HUES6 (cell line): ENCODE data around the gene GGCX.
"Not testable (repeated sequence)": the region's sequence is repeated elsewhere in the genome, so short reads cannot be mapped to it uniquely, and the experiment has no call there.

Source experiments
- H3K27ac ChIP-seq: 2 replicates; pipeline ENCODE4 v1.7.0; 2013; ENCODE audit warnings: low read depth, mild to moderate bottlenecking, low read length, inconsistent platforms
- H3K27me3 ChIP-seq: 2 replicates; pipeline ENCODE4 v1.6.1; 2013; ENCODE audit warnings: low read length; ENCODE audit not compliant: control insufficient read depth, insufficient read depth
- H3K36me3 ChIP-seq: 2 replicates; pipeline ENCODE4 v1.6.1; 2013; ENCODE audit warnings: low read length; ENCODE audit not compliant: control insufficient read depth, insufficient read depth
- H3K4me1 ChIP-seq: 2 replicates; pipeline ENCODE4 v1.6.1; 2013; ENCODE audit warnings: low read length; ENCODE audit not compliant: control insufficient read depth, insufficient read depth
- H3K4me3 ChIP-seq: 2 replicates; pipeline ENCODE4 v1.5.1; 2013; ENCODE audit warnings: low read depth, low read length
- H3K9ac ChIP-seq: one replicate; pipeline ENCODE4 v1.6.1; 2013; ENCODE audit warnings: mild to moderate bottlenecking, low read length
- H3K9me3 ChIP-seq: 2 replicates; pipeline ENCODE4 v1.6.1; 2013; ENCODE audit warnings: low read depth, low read length; ENCODE audit not compliant: control insufficient read depth, insufficient read depth

The GGCX gene

DNA sequence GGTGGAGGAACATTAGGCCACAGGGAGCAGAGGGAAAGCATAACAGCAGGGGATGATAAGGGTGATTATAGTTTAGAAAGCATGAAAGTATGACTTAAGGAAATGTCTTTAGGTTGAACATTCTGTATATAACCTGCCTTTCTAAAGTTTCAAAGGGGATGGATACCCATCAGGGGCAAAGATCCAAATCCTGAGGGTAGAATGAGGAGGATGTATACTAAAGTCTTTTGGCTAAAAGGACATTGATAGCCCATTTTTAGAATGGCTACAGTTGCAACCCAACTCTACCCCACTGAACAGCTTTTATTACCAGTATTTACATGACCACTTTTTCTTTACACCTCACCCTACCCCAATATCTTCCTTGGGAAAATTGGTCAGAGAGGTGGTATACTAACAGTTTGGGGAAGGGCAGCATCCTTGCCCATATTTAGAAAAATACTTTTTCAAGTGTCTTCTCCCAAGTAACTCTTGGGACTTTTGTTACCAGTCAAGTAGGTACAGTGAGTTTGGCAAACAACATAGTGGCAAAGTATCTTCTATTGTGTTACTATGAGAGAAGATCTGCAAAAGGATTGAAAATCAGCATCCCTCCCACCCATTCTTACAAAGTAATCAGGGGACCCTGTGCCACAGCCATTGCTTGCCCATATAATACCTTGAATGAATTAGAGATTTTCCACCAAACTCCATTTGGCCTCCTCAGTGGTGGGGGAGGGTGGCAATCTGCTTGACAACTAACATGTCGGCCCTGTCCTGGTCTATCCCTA, 14.0 kb downstream of the GGCX start:
- Histone ChIP-seq H3K4me3 (no peak overlapping the region), H3K9ac (no peak overlapping the region), H3K27ac (no peak overlapping the region), H3K36me3 (peaks cover 78% of the 10 kb centered on the region), H3K9me3 (no peaks in the 10 kb centered on the region), H3K4me1 (no peaks in the 10 kb centered on the region; the same call in 1 of the 2 replicates), H3K27me3 (no peaks in the 10 kb centered on the region)

DNA sequence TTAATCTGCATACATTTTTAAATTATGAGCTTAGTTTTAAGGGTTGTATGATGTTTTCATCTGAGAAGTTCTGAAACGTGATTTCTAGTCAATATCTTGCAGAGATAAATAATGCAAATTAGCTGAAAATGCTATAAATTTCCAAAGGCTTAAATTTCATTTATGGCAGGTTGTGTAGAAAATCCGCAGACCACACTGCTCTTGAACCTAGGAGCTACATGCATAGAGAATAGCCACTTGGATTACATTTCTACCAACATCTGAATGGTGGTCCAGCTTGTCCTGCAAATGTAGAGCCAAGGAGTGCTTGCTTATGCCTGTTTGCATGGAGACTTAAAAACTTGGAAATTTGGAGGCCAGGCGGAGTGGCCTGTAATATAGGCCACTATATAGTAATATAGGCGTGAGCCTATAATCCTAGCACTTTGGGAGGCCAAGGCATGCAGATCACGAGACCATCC, 15.5 kb downstream of the GGCX start:
- H3K27me3 ChIP-seq: no peaks in the 10 kb centered on the region
- no peak overlapping the region for H3K4me3 ChIP-seq
- no peak overlapping the region for H3K27ac ChIP-seq
- peaks cover 6% of the 10 kb centered on the region for H3K4me1 ChIP-seq
- H3K36me3 ChIP-seq: peaks cover 80% of the 10 kb centered on the region
- no peaks in the 10 kb centered on the region for H3K9me3 ChIP-seq
- H3K9ac ChIP-seq: no peak overlapping the region

DNA sequence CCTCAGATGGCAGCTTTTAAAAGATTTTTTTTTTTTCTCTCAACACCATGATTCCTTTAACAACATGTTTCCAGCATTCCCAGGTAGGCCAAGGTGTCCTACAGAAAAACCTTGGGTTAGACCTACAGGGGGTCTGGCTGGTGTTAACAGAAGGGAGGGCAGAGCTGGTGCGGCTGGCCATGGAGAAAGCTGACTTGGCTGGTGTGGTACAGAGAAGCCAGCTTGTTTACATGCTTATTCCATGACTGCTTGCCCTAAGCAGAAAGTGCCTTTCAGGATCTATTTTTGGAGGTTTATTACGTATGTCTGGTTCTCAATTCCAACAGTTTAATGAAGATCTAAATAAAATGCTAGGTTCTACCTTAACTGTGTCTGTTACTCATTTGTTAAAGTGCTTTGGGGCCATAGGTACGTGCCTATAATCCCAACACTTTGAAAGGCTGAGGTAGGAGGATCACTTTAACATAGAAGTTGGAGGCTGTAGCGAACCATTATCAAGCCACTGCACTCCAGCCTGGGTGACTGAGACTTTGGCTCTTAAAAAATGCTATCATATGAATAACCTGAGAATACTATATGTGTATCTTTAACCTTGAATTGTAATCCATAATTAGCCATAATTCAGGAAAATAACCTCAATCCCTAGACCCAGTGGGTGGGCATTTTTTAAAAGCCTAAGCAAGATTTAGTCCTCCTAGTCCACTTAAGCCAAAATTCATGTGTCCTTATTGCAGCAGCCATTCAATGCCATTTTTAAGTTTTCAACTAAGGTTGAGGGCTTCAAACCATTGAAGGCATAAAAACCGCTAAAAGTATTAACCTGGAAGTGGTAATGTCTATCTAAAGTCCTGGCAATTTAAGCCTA, 16.1 kb downstream of the GGCX start:
- peaks cover 80% of the 10 kb centered on the region for H3K36me3 ChIP-seq

DNA sequence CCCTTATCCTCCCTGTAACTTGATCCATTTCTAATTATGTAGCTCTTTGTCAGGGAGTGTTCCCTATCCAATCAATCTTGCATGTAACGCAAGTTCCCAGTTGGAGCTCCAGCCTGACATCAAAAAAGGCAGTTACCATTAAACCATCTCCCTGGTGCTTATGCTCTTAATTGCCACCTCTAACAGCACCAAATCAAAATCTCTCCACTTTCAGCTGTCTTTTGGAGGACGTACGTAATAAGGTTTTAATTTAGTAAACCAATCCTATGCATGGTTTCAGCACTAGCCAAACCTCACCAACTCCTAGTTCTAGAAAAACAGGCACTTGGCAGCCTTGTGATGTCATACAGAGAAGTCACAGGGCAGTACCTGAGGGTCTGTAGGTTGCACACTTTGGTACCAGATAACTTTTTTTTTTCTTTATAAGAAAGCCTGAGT, 17.0 kb downstream of the GGCX start:
- H3K27me3 ChIP-seq, H3K9me3 ChIP-seq, H3K4me3 ChIP-seq, H3K4me1 ChIP-seq, H3K9ac ChIP-seq, H3K27ac ChIP-seq: not testable (repeated sequence)
- peaks cover 82% of the 10 kb centered on the region for H3K36me3 ChIP-seq

More for the DNA sequence above, 16.1 kb downstream of the GGCX start:
- not testable (repeated sequence) for H3K9ac ChIP-seq, H3K4me1 ChIP-seq, H3K4me3 ChIP-seq, H3K27ac ChIP-seq, H3K27me3 ChIP-seq, H3K9me3 ChIP-seq

DNA sequence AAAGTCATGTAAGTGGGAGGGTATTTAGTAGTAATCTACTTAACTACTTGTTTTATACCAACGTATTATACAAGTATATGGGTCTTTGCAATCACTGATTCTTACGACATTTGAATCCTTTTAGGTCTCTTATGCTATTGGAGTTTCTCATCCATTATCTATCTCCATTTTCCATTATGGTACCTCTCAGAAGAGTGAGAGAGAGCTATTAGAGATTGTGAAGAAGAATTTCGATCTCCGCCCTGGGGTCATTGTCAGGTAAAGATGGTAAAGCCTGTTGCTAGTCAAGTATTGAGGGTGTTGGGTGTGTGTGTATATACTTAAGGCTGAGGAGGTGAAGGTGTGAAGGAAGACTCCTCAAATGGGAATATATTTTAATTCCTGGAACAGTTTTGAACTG, 18.5 kb downstream of the GGCX start:
- Histone ChIP-seq H3K9me3 (no peaks in the 10 kb centered on the region), H3K4me3 (no peak overlapping the region), H3K36me3 (peaks cover 78% of the 10 kb centered on the region), H3K9ac (no peak overlapping the region), H3K27ac (no peak overlapping the region), H3K4me1 (peaks cover 10% of the 10 kb centered on the region), H3K27me3 (no peaks in the 10 kb centered on the region)

DNA sequence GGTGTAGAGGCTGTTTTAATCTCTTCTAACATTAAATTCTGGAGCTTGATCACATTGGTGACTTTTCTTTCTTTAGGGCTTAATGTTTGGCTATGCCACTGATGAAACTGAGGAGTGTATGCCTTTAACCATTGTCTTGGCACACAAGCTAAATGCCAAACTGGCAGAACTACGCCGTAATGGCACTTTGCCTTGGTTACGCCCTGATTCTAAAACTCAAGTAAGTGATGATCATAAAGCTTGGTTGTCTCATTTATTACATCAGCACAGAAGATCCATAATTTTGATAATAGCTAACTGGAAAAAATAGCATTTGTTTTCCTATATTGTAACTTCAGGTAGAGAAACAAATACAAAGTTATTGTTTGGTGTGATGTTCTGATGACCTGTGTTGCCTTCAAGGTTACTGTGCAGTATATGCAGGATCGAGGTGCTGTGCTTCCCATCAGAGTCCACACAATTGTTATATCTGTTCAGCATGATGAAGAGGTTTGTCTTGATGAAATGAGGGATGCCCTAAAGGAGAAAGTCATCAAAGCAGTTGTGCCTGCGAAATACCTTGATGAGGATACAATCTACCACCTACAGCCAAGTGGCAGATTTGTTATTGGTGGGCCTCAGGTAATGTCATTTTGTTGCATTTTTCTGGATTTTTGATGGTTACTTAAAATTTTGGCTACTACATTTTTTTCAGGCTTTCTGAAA, 19.4 kb downstream of the GGCX start:
- Histone ChIP-seq H3K36me3 (peaks cover 71% of the 10 kb centered on the region), H3K27ac (no peak overlapping the region), H3K27me3 (no peaks in the 10 kb centered on the region), H3K4me1 (peaks cover 17% of the 10 kb centered on the region), H3K9me3 (no peaks in the 10 kb centered on the region), H3K4me3 (peak overlapping the region; percentile 100), H3K9ac (no peak overlapping the region)

DNA sequence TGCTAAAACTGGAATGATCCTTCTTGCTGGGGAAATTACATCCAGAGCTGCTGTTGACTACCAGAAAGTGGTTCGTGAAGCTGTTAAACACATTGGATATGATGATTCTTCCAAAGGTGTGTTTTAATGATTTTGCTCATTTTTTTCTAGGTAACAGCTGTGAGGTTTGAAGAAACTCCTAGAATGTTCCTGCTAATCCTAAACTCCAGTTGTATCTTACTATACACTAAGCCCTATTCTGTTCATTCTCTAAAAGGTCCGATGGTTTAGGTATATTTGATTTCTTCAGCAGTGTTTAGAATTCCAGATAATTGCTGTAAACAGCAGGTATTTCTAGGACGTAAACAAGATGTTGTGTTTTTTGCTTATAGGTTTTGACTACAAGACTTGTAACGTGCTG, 20.0 kb downstream of the GGCX start:
- peak overlapping the region; percentile 100 for H3K4me3 ChIP-seq
- peaks cover 70% of the 10 kb centered on the region for H3K36me3 ChIP-seq
- no peaks in the 10 kb centered on the region for H3K27me3 ChIP-seq
- H3K9ac ChIP-seq: peak overlapping the region; percentile 99
- no peak overlapping the region for H3K27ac ChIP-seq
- peaks cover 18% of the 10 kb centered on the region for H3K4me1 ChIP-seq
- no peaks in the 10 kb centered on the region for H3K9me3 ChIP-seq

DNA sequence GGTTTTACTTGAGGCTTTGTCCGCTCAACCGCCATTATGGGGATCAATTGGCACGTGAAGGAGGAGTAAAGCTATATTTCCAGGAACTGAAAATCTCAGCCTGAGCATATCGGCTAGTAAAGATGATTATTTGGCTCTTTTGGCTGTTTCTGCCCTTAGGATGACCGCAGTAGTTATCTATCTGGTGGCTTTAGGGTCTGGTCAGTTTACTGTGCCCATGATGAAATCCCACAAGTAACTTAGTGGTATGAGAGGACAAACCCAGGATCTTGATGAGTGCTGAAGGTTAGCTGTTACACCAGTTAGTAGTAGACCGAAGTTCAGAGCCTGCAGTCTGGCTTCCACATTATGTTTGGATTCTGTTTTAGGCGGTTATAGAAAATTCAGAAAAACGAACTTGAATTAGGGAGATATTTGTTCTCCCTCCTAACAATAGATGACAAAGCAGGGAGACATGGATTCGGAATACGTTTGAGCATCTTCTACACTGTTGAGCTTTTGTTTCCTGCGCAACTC, 21.1 kb downstream of the GGCX start:
- Histone ChIP-seq H3K36me3 (peaks cover 61% of the 10 kb centered on the region), H3K27ac (peak overlapping the region; percentile 100), H3K27me3 (no peaks in the 10 kb centered on the region), H3K9me3 (no peaks in the 10 kb centered on the region), H3K4me3 (peak overlapping the region; percentile 100), H3K9ac (peak overlapping the region; percentile 99), H3K4me1 (peaks cover 18% of the 10 kb centered on the region)

DNA sequence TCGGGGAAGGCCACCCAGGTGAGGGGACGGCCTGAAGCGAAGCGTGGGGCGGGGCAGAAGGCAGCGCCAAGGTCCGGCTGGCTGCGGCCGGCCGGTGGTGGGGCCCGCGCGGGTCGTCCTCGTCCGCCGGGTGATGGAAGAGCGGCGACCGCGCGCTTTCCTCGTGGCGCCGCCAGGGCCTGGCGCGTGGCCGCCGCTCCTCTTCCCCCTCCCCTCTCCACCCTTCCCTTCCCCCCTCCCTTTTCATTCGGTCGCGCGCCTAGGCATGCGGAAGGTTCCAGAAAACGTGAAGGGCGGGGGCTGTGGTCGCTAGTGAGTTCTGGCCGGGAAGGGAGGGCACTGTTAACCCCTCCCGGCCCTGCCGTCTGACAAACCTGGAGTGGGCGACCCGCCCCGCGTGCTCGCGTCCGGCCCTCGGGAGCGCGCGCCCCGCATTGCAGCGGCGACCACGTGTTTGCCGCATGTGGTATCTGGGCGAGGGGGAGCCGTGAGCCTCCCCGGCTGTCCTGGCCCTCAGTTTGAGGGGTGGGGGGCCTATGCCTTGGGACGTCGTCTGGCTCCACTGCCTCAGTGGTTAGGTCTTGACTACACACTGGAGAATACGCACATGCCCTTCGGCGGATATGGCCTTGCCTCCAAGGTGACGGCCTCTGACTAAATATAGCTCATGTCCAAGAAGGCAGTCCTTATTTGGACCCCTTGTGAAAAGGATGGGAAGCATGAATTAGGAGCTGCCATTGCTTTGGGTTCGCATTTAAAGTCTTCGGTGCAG, 21.7 kb downstream of the GGCX start:
- Histone ChIP-seq H3K9me3 (no peaks in the 10 kb centered on the region), H3K27ac (peak overlapping the region; percentile 100), H3K9ac (peak overlapping the region; percentile 99), H3K4me3 (peak overlapping the region; percentile 100), H3K4me1 (peaks cover 18% of the 10 kb centered on the region), H3K27me3 (no peaks in the 10 kb centered on the region), H3K36me3 (peaks cover 54% of the 10 kb centered on the region)
